ENCODE results near the gene GTPBP2.
"Not testable (repeated sequence)": the region's sequence is repeated elsewhere in the genome, so short reads cannot be mapped to it uniquely, and the experiment has no call there.

GTPBP2 gene

GRCh38 chr6:43648248-43648647 lies 19.2 kb upstream of the GTPBP2 start:
- Histone ChIP-seq H3K9me3 (ENCODE audit: insufficient read depth, low read depth, low read length) (no peaks in the 10 kb centered on the region), H3K9ac (ENCODE audit: low read depth, low read length) (no peak overlapping the region), H3K4me3 (ENCODE audit: low read length) (no peak overlapping the region), H3K27ac (ENCODE audit: low read length) (no peak overlapping the region), H3K27me3 (ENCODE audit: insufficient read depth, low read length) (no peaks in the 10 kb centered on the region), H3K4me1 (ENCODE audit: insufficient read depth, low read length) (no peaks in the 10 kb centered on the region), H3K36me3 (ENCODE audit: insufficient read depth, low read depth, low read length) (no peaks in the 10 kb centered on the region)

DNA sequence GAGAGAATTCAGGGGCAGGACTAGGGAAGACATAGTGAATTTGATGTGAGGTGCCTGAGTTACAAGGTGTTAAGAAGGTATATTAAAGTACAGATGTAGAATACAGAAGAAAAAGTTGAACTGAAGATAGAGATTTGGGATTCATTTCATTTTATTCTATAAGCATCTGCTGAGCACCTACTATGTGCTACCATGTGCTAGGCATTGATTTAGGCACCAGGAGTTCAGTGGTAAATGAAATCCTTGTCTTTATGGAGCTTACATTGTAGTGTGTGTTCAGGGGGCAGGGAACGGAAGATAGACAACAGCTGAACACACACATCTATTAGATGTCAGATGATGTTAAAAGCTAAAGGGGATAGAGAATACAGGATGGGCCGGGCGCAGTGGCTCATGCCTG lies 18.5 kb upstream of the GTPBP2 start:
- Histone ChIP-seq H3K9me3 (ENCODE audit: insufficient read depth, low read depth, low read length) (no peaks in the 10 kb centered on the region), H3K4me1 (ENCODE audit: insufficient read depth, low read length) (no peaks in the 10 kb centered on the region), H3K27me3 (ENCODE audit: insufficient read depth, low read length) (no peaks in the 10 kb centered on the region), H3K36me3 (ENCODE audit: insufficient read depth, low read depth, low read length) (peaks cover under 1% of the 10 kb centered on the region; the same call in 1 of the 2 replicates), H3K9ac (ENCODE audit: low read depth, low read length) (no peak overlapping the region), H3K4me3 (ENCODE audit: low read length) (no peak overlapping the region), H3K27ac (ENCODE audit: low read length) (no peak overlapping the region)

DNA sequence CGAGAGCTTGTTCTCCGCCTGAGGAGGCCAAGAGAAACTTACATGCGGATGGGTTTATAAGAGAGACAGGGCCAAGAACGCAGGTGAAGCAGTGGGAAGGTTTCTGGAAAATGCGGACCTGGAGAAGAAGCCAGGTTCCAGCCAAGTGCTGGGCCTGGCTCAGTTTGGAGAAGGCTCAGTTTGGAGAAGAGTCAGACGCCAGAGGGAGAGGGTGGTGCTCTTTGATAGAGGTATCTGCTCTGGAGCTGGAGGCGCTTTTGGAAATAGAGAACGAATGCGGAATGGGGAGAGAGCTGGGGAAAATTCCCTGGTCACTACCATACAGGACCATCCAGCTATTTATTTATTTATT lies 16.5 kb upstream of the GTPBP2 start:
- Histone ChIP-seq H3K9ac (ENCODE audit: low read depth, low read length) (peak overlapping the region; percentile 65; the same call in 1 of the 2 replicates), H3K27me3 (ENCODE audit: insufficient read depth, low read length) (no peaks in the 10 kb centered on the region), H3K36me3 (ENCODE audit: insufficient read depth, low read depth, low read length) (peaks cover 20% of the 10 kb centered on the region), H3K27ac (ENCODE audit: low read length) (no peak overlapping the region), H3K4me3 (ENCODE audit: low read length) (peak overlapping the region; percentile 78), H3K4me1 (ENCODE audit: insufficient read depth, low read length) (no peaks in the 10 kb centered on the region), H3K9me3 (ENCODE audit: insufficient read depth, low read depth, low read length) (no peaks in the 10 kb centered on the region)

DNA sequence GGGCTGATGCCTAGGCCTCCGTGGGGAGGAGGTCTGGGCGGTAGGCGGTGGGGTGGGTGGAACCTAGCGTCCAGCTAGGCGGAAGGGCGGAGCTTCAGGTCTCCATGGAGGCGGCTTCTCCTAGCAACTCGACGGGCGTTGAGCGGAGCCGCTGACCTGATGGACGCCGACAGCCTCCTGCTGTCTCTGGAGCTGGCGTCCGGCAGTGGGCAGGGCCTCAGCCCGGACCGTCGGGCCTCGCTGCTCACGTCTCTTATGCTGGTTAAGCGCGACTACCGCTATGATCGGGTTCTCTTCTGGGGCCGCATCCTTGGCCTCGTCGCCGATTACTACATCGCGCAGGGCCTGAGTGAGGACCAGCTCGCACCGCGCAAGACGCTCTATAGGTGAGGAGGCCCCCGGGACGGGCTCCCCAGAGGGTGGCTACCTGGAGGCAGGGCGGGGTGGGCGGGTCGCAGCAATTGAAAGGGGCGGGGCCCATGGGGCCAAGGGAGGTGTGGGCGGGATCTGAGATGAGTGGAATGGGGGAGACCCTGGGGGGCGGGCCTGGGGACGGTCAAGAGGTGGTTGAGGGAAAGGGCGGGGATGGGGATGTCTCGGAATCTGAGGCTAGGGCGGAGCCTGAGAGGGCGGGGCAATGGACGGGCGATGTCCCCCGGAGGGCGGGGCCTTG lies 16.0 kb upstream of the GTPBP2 start, which contains the start of gene RSPH9:
RSPH9 (plus strand) TSS at position 97 of the 673 bp plus-strand sequence; CDS start at position 160, 63 bp downstream.
- Histone ChIP-seq H3K9me3 (ENCODE audit: insufficient read depth, low read depth, low read length) (no peaks in the 10 kb centered on the region), H3K4me3 (ENCODE audit: low read length) (peak within 1 kb of the TSS; percentile 78), H3K4me1 (ENCODE audit: insufficient read depth, low read length) (no peaks in the 10 kb centered on the region), H3K27me3 (ENCODE audit: insufficient read depth, low read length) (no peaks in the 10 kb centered on the region), H3K27ac (ENCODE audit: low read length) (no peak within 1 kb of the TSS), H3K36me3 (ENCODE audit: insufficient read depth, low read depth, low read length) (peaks cover 25% of the 10 kb centered on the region), H3K9ac (ENCODE audit: low read depth, low read length) (peak within 1 kb of the TSS; percentile 65; the same call in 1 of the 2 replicates)

DNA sequence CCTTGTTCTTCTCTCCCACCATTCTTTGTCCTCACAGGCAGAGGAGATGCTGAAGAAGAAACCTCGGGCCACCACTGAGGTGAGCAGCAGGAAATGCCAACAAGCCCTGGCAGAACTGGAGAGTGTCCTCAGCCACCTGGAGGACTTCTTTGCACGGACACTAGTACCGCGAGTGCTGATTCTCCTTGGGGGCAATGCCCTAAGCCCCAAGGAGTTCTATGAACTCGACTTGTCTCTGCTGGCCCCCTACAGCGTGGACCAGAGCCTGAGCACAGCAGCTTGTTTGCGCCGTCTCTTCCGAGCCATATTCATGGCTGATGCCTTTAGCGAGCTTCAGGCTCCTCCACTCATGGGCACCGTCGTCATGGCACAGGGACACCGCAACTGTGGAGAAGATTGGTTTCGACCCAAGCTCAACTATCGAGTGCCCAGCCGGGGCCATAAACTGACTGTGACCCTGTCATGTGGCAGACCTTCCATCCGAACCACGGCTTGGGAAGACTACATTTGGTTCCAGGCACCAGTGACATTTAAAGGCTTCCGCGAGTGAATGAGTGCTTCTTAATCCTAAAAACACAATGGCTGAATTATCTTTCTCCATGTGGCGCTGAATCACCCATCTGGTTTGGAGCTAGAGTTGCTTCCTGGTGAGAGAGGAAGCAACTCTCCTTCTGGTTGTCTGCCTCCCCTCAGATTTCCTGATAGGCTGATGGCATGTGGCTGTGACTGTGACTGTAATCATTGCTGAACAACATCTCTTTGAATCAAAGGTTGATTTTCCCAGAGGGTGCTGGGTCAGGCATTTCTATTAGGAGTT lies 11.1 kb upstream of the GTPBP2 start:
- H3K4me3 ChIP-seq (ENCODE audit: low read length), result no peak overlapping the region
- H3K4me1 ChIP-seq (ENCODE audit: insufficient read depth, low read length), result peaks cover 2% of the 10 kb centered on the region; the same call in 1 of the 2 replicates
- H3K27me3 ChIP-seq (ENCODE audit: insufficient read depth, low read length), result no peaks in the 10 kb centered on the region
- H3K27ac ChIP-seq (ENCODE audit: low read length), result no peak overlapping the region
- H3K36me3 ChIP-seq (ENCODE audit: insufficient read depth, low read depth, low read length), result peaks cover 52% of the 10 kb centered on the region
- H3K9ac ChIP-seq (ENCODE audit: low read depth, low read length), result no peak overlapping the region
- no peaks in the 10 kb centered on the region for H3K9me3 ChIP-seq (ENCODE audit: insufficient read depth, low read depth, low read length)

DNA sequence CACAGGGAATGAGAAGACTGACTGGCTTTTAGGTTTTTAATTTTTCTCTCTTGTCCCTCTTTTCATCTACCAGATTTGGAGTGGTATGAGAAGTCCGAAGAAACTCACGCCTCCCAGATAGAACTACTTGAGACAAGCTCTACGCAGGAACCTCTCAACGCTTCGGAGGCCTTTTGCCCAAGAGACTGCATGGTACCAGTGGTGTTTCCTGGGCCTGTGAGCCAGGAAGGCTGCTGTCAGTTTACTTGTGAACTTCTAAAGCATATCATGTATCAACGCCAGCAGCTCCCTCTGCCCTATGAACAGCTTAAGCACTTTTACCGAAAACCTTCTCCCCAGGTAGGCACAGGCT lies 7.2 kb upstream of the GTPBP2 start:
- H3K4me3 ChIP-seq (ENCODE audit: low read length), result peak overlapping the region; percentile 96
- peaks cover 38% of the 10 kb centered on the region for H3K36me3 ChIP-seq (ENCODE audit: insufficient read depth, low read depth, low read length)

GRCh38 chr6:43635387-43636307 lies 6.6 kb upstream of the GTPBP2 start, which contains the start of gene MAD2L1BP:
MAD2L1BP (plus strand) TSS chr6:43635840; CDS start chr6:43635876, 36 bp downstream.
- Histone ChIP-seq H3K4me3 (ENCODE audit: low read length) (peak within 1 kb of the TSS; percentile 96), H3K27ac (ENCODE audit: low read length) (peak within 1 kb of the TSS; percentile 22), H3K36me3 (ENCODE audit: insufficient read depth, low read depth, low read length) (peaks cover 33% of the 10 kb centered on the region), H3K4me1 (ENCODE audit: insufficient read depth, low read length) (peaks cover 2% of the 10 kb centered on the region; the same call in 1 of the 2 replicates), H3K27me3 (ENCODE audit: insufficient read depth, low read length) (no peaks in the 10 kb centered on the region), H3K9me3 (ENCODE audit: insufficient read depth, low read depth, low read length) (no peaks in the 10 kb centered on the region), H3K9ac (ENCODE audit: low read depth, low read length) (peak within 1 kb of the TSS; percentile 92)

More for the DNA sequence above, 7.2 kb upstream of the GTPBP2 start:
- no peaks in the 10 kb centered on the region for H3K27me3 ChIP-seq (ENCODE audit: insufficient read depth, low read length)
- H3K9ac ChIP-seq (ENCODE audit: low read depth, low read length), result peak overlapping the region; percentile 92; the same call in 1 of the 2 replicates
- peaks cover 2% of the 10 kb centered on the region; the same call in 1 of the 2 replicates for H3K4me1 ChIP-seq (ENCODE audit: insufficient read depth, low read length)
- H3K27ac ChIP-seq (ENCODE audit: low read length), result peak overlapping the region; percentile 22
- no peaks in the 10 kb centered on the region for H3K9me3 ChIP-seq (ENCODE audit: insufficient read depth, low read depth, low read length)

DNA sequence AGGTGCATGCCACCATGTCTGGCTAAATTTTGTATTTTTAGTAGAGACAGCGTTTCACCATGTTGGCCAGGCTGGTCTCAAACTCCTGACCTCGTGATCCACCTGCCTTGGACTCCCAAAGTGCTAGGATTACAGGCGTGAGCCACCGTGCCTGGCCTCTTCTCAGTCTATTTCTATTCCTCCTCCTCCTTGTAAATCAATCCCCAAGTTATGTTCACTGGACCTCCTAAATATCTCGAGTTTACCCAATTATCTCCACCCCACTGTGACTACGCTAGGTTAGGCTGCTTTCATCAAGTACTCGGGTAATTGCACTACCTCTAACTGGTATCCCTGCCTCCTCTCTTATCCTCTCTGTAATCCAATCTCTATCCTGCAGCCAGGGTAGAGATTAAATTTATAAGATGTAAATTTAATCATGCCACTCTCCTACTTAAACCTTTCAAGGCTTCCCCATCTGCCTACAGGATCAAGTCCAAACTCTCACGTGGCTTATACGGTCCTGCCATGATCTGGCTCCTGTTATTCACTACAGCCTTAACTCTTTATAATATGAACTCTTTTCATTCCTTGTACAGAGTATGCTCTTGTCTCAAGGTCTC lies 5.7 kb upstream of the GTPBP2 start:
- Histone ChIP-seq H3K9ac (ENCODE audit: low read depth, low read length) (peak overlapping the region; percentile 92; the same call in 1 of the 2 replicates), H3K27me3 (ENCODE audit: insufficient read depth, low read length) (no peaks in the 10 kb centered on the region), H3K9me3 (ENCODE audit: insufficient read depth, low read depth, low read length) (no peaks in the 10 kb centered on the region), H3K4me1 (ENCODE audit: insufficient read depth, low read length) (peaks cover 5% of the 10 kb centered on the region), H3K36me3 (ENCODE audit: insufficient read depth, low read depth, low read length) (peaks cover 25% of the 10 kb centered on the region), H3K27ac (ENCODE audit: low read length) (no peak overlapping the region), H3K4me3 (ENCODE audit: low read length) (peak overlapping the region; percentile 96; the same call in 1 of the 2 replicates)

- H3K27me3 ChIP-seq (ENCODE audit: insufficient read depth, low read length); H3K27ac ChIP-seq (ENCODE audit: low read length); H3K4me3 ChIP-seq (ENCODE audit: low read length); H3K4me1 ChIP-seq (ENCODE audit: insufficient read depth, low read length); H3K9ac ChIP-seq (ENCODE audit: low read depth, low read length); H3K9me3 ChIP-seq (ENCODE audit: insufficient read depth, low read depth, low read length): not testable (repeated sequence)
- peaks cover 11% of the 10 kb centered on the region; the same call in 1 of the 2 replicates for H3K36me3 ChIP-seq (ENCODE audit: insufficient read depth, low read depth, low read length)
These were observed 3.9 kb upstream of the GTPBP2 start for GRCh38 chr6:43633002-43633401.

- Histone ChIP-seq H3K9ac (ENCODE audit: low read depth, low read length) (no peak overlapping the region), H3K36me3 (ENCODE audit: insufficient read depth, low read depth, low read length) (peaks cover 15% of the 10 kb centered on the region), H3K27ac (ENCODE audit: low read length) (no peak overlapping the region), H3K27me3 (ENCODE audit: insufficient read depth, low read length) (no peaks in the 10 kb centered on the region), H3K9me3 (ENCODE audit: insufficient read depth, low read depth, low read length) (no peaks in the 10 kb centered on the region), H3K4me3 (ENCODE audit: low read length) (no peak overlapping the region), H3K4me1 (ENCODE audit: insufficient read depth, low read length) (peaks cover 3% of the 10 kb centered on the region; the same call in 1 of the 2 replicates)
These were observed 2.0 kb upstream of the GTPBP2 start for GRCh38 chr6:43630980-43631619.

All from iPS-20b (cell line).